ENCODE results near the gene DTYMK. TPM values are rescaled to one million over a fixed set of nuclear protein-coding genes. Genes with fewer than 3 reads are reported as not detected.

Gene DTYMK
- total RNA-seq, 1 experiment from 2014 or later = 155 TPM

DNA sequence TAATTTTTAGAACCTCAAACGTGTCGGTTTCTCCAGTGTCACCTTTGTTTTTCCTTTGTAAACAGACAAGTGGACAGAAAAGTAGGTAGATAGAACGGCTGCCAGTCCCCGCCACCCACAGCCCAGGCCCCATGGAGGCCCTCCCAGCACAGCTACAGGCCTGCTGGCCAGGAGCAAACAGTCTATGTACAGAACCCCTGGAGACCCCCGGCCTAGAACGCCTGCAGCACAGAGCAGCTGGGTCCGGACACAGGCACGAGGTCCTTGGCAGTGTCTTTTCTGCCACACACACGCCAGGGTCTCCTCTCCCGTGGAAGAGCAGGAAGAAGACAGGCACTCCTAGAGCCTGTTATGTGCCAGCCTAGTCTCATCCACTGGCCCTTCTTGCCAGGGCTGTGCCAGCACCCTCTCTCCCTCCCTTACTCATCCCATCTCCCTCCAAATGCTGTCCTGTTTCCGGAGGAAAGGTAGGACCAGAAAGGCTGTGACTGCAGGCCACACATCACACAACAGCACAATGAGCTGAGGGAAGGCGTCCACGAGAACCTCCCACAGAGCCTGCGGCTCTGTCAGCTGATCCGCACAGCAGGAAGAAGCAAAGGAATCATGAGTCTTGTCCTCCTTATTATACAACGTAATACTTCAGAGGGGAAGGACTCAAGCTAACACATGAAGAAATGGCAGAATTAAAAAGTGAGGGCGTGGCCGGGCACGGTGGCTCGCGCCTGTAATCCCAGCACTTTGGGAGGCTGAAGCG, 7.7 kb downstream of the DTYMK start:
- Histone ChIP-seq H3K4me3 (ENCODE audit: low read length) (no peak overlapping the region), H4K20me1 (ENCODE audit: low read length) (no peaks in the 10 kb centered on the region), H3K4me2 (ENCODE audit: low read length) (no peak overlapping the region), H3K79me2 (ENCODE audit: low read length) (peaks cover 37% of the 10 kb centered on the region), H3K9me2 (replicated peaks; ENCODE audit: low read length) (no peaks in the 10 kb centered on the region), H3K36me3 (ENCODE audit: low read depth, low read length) (peaks cover 31% of the 10 kb centered on the region), H3K4me1 (ENCODE audit: insufficient read depth, low read length) (peaks cover 18% of the 10 kb centered on the region), H3K27me3 (ENCODE audit: low read length) (no peaks in the 10 kb centered on the region), H3F3A (ENCODE audit: low read length, unreplicated experiment) (no peaks in the 10 kb centered on the region), H2AFZ (ENCODE audit: low read length) (no peak overlapping the region), H3K9ac (ENCODE audit: low read length) (no peak overlapping the region), H3K9me3 (ENCODE audit: low read length) (no peaks in the 10 kb centered on the region), H3K27ac (ENCODE audit: low read length) (no peak overlapping the region)
- no TSS peak for BruUV-seq (replicated peaks)
- CTCF ChIA-PET = no interaction called here
- POLR2A ChIA-PET (ENCODE audit: unreplicated experiment) = interaction anchor here (0.6 kb wide), 1 partner anchor 23 kb away, joined by 6 read pairs; no protein-coding TSS in a partner anchor
- intact Hi-C loops (cut with micrococcal nuclease) = no loop called here
- TF ChIP-seq EZH2phosphoT487 (IDR thresholded peaks at IDR 0.05; ENCODE audit: borderline replicate concordance, low read length) = no peak
- TF ChIP-seq, protein P1, sequence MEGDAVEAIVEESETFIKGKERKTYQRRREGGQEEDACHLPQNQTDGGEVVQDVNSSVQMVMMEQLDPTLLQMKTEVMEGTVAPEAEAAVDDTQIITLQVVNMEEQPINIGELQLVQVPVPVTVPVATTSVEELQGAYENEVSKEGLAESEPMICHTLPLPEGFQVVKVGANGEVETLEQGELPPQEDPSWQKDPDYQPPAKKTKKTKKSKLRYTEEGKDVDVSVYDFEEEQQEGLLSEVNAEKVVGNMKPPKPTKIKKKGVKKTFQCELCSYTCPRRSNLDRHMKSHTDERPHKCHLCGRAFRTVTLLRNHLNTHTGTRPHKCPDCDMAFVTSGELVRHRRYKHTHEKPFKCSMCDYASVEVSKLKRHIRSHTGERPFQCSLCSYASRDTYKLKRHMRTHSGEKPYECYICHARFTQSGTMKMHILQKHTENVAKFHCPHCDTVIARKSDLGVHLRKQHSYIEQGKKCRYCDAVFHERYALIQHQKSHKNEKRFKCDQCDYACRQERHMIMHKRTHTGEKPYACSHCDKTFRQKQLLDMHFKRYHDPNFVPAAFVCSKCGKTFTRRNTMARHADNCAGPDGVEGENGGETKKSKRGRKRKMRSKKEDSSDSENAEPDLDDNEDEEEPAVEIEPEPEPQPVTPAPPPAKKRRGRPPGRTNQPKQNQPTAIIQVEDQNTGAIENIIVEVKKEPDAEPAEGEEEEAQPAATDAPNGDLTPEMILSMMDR (conservative IDR thresholded peaks at IDR 0.05; ENCODE audit: low read depth, low read length) = no peak
- no peak for TF ChIP-seq EZH2 (IDR thresholded peaks at IDR 0.05; ENCODE audit: low read length, unreplicated experiment)
- DNase-seq (no peak), ATAC-seq (no peak)

DNA sequence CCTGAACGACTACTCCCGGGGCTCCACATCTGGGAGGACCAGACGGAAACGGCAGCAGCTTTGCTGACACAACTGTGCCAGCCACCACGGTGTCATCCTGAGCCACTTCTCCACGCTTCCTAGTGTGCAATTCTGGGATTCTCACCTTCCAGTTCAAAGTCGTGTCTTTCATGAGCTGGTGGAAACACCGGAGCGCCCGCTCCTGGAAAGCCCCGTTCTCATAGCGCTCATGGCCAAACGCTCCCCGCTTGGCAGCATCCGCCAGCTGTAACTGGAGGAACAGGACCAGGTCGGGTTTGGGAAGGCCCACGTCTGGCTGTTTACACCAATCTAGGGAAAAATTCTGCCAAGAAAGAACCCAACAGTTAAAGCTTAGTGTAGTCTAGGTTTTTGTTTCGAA, 8.3 kb downstream of the DTYMK start:
- CTCF ChIA-PET = no interaction called here
- TF ChIP-seq, protein P1 (conservative IDR thresholded peaks at IDR 0.05; ENCODE audit: low read depth, low read length) = no peak
- no peak for TF ChIP-seq EZH2 (IDR thresholded peaks at IDR 0.05; ENCODE audit: low read length, unreplicated experiment)
- TF ChIP-seq EZH2phosphoT487 (IDR thresholded peaks at IDR 0.05; ENCODE audit: borderline replicate concordance, low read length) = no peak
- Histone ChIP-seq H3K27ac (ENCODE audit: low read length) (no peak overlapping the region), H3K36me3 (ENCODE audit: low read depth, low read length) (peaks cover 25% of the 10 kb centered on the region), H3K4me1 (ENCODE audit: insufficient read depth, low read length) (peaks cover 18% of the 10 kb centered on the region), H3K4me2 (ENCODE audit: low read length) (no peak overlapping the region), H3K27me3 (ENCODE audit: low read length) (no peaks in the 10 kb centered on the region), H3K9me2 (replicated peaks; ENCODE audit: low read length) (no peaks in the 10 kb centered on the region), H3K9ac (ENCODE audit: low read length) (no peak overlapping the region), H4K20me1 (ENCODE audit: low read length) (no peaks in the 10 kb centered on the region), H3F3A (ENCODE audit: low read length, unreplicated experiment) (no peaks in the 10 kb centered on the region), H3K4me3 (ENCODE audit: low read length) (no peak overlapping the region), H2AFZ (ENCODE audit: low read length) (no peak overlapping the region), H3K79me2 (ENCODE audit: low read length) (peaks cover 31% of the 10 kb centered on the region), H3K9me3 (ENCODE audit: low read length) (no peaks in the 10 kb centered on the region)
- intact Hi-C loops (cut with micrococcal nuclease) = no loop called here
- no TSS peak for BruUV-seq (replicated peaks)
- ATAC-seq = no peak
- DNase-seq = no peak
- POLR2A ChIA-PET (ENCODE audit: unreplicated experiment) = no interaction called here

DNA sequence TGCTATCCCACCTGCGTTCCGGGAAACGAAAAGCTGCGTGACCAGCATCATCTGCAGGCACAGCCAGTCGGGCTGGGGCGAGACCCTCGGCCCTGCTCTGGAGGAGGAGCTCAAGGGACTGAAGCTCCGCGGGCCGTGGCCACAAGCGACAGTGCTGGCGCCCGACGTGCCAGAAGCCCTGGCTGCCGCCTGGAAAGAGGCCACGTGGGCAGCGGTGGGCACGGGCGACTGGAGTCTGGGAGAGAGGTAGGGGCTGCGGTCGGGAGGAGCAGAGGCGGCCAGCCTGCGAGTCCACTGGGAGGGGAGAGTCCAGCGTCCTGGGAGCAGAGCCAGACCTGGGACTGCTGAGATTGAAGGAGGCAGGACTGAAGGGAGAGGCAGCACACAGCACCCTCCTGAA, 9.2 kb downstream of the DTYMK start:
- ATAC-seq (no peak), DNase-seq (no peak)
- H3K9ac ChIP-seq (ENCODE audit: low read length) = no peak overlapping the region
- BruUV-seq (replicated peaks) = no TSS peak
- H3K4me2 ChIP-seq (ENCODE audit: low read length) = no peak overlapping the region
- H3K4me3 ChIP-seq (ENCODE audit: low read length) = no peak overlapping the region
- no peaks in the 10 kb centered on the region for H4K20me1 ChIP-seq (ENCODE audit: low read length)
- CTCF ChIA-PET = no interaction called here
- intact Hi-C loops (cut with micrococcal nuclease) = no loop called here
- H3F3A ChIP-seq (ENCODE audit: low read length, unreplicated experiment) = no peaks in the 10 kb centered on the region
- no peaks in the 10 kb centered on the region for H3K27me3 ChIP-seq (ENCODE audit: low read length)
- peaks cover 18% of the 10 kb centered on the region for H3K4me1 ChIP-seq (ENCODE audit: insufficient read depth, low read length)
- TF ChIP-seq, protein P1 (conservative IDR thresholded peaks at IDR 0.05; ENCODE audit: low read depth, low read length) = no peak
- TF ChIP-seq EZH2 (IDR thresholded peaks at IDR 0.05; ENCODE audit: low read length, unreplicated experiment) (no peak), EZH2phosphoT487 (IDR thresholded peaks at IDR 0.05; ENCODE audit: borderline replicate concordance, low read length) (no peak)
- no peaks in the 10 kb centered on the region for H3K9me2 ChIP-seq (replicated peaks; ENCODE audit: low read length)
- H3K36me3 ChIP-seq (ENCODE audit: low read depth, low read length) = peaks cover 19% of the 10 kb centered on the region
- no peaks in the 10 kb centered on the region for H3K9me3 ChIP-seq (ENCODE audit: low read length)
- POLR2A ChIA-PET (ENCODE audit: unreplicated experiment) = no interaction called here
- H2AFZ ChIP-seq (ENCODE audit: low read length) = no peak overlapping the region
- H3K27ac ChIP-seq (ENCODE audit: low read length) = no peak overlapping the region
- H3K79me2 ChIP-seq (ENCODE audit: low read length) = peaks cover 22% of the 10 kb centered on the region

Measured in PC-3 (cell line).